Duodenal mucosa (tissue), 2 donors: ENCODE data around the gene CD160.
"Not testable (repeated sequence)": the region's sequence is repeated elsewhere in the genome, so short reads cannot be mapped to it uniquely, and the experiment has no call there.

ENCODE experiments used
- H3K27ac ChIP-seq: one replicate; pipeline ENCODE4 v1.7.0; 2013; ENCODE audit warnings: low read depth, low read length
- H3K27me3 ChIP-seq, 2 donors: one replicate each; pipeline ENCODE4 v1.7.0; 2013; ENCODE audit warnings: low read length in 2 of 2, control low read depth in 1 of 2; ENCODE audit not compliant: insufficient read depth in 2 of 2, control insufficient read depth in 1 of 2
- H3K36me3 ChIP-seq, 2 donors: one replicate each; pipeline ENCODE4 v1.7.0; 2013; ENCODE audit warnings: low read length in 2 of 2, control low read depth in 1 of 2; ENCODE audit not compliant: insufficient read depth in 2 of 2, control insufficient read depth in 1 of 2
- H3K4me1 ChIP-seq, 2 donors: one replicate each; pipeline ENCODE4 v1.7.0; 2013; ENCODE audit warnings: low read length in 2 of 2, control low read depth in 1 of 2; ENCODE audit not compliant: insufficient read depth in 2 of 2, control insufficient read depth in 1 of 2
- H3K4me3 ChIP-seq, 2 donors: one replicate each; pipeline ENCODE4 v1.7.0; 2013; ENCODE audit warnings: low read length in 2 of 2, low read depth in 1 of 2
- H3K9ac ChIP-seq, 2 donors: one replicate each; pipeline ENCODE4 v1.7.0; 2013; ENCODE audit warnings: low read length in 2 of 2, low read depth in 1 of 2
- H3K9me3 ChIP-seq, 2 donors: one replicate each; pipeline ENCODE4 v1.7.0; 2013; ENCODE audit warnings: low read length in 2 of 2, control low read depth in 1 of 2; ENCODE audit not compliant: control insufficient read depth in 1 of 2

The CD160 gene

GRCh38 chr1:145766926-145767325 is 47.6 kb downstream of the CD160 start:
- not testable (repeated sequence) for H3K27me3 ChIP-seq, H3K4me3 ChIP-seq, H3K4me1 ChIP-seq, H3K27ac ChIP-seq, H3K9me3 ChIP-seq, H3K9ac ChIP-seq
- peaks cover 12 to 22% of the 10 kb centered on the region in 2 donors for H3K36me3 ChIP-seq

- H3K4me3 ChIP-seq, H3K9me3 ChIP-seq, H3K4me1 ChIP-seq, H3K9ac ChIP-seq, H3K27me3 ChIP-seq, H3K27ac ChIP-seq: not testable (repeated sequence)
- peaks cover 8 to 22% of the 10 kb centered on the region in 2 donors for H3K36me3 ChIP-seq
Observed at GRCh38 chr1:145768004-145768403, 48.7 kb downstream of the CD160 start.

- H3K9me3 ChIP-seq, result no peaks in the 10 kb centered on the region
- H3K27ac ChIP-seq, result no peak overlapping the region
- no peaks in the 10 kb centered on the region for H3K27me3 ChIP-seq
- no peak overlapping the region for H3K4me3 ChIP-seq
- H3K9ac ChIP-seq, result no peak overlapping the region
- H3K4me1 ChIP-seq, result no peaks in the 10 kb centered on the region
- peaks cover 8 to 22% of the 10 kb centered on the region in 2 donors for H3K36me3 ChIP-seq
Observed at GRCh38 chr1:145771056-145771455, 51.8 kb downstream of the CD160 start.

GRCh38 chr1:145773423-145773822 is 54.1 kb downstream of the CD160 start:
- H3K9me3 ChIP-seq, result no peaks in the 10 kb centered on the region
- H3K27me3 ChIP-seq, result no peaks in the 10 kb centered on the region
- H3K36me3 ChIP-seq, result peaks cover 8 to 18% of the 10 kb centered on the region in 2 donors
- H3K4me1 ChIP-seq, result no peaks in the 10 kb centered on the region
- no peak overlapping the region for H3K4me3 ChIP-seq
- H3K9ac ChIP-seq, result no peak overlapping the region
- H3K27ac ChIP-seq, result no peak overlapping the region

GRCh38 chr1:145777357-145778145 is 58.3 kb downstream of the CD160 start:
- H3K9ac ChIP-seq, result no peak overlapping the region
- H3K4me3 ChIP-seq, result no peak overlapping the region
- no peaks in the 10 kb centered on the region for H3K9me3 ChIP-seq
- no peaks in the 10 kb centered on the region for H3K4me1 ChIP-seq
- no peaks in the 10 kb centered on the region for H3K36me3 ChIP-seq
- H3K27me3 ChIP-seq, result no peaks in the 10 kb centered on the region
- H3K27ac ChIP-seq, result no peak overlapping the region

GRCh38 chr1:145778146-145778540 is 58.8 kb downstream of the CD160 start:
- H3K9ac ChIP-seq, result no peak overlapping the region
- no peaks in the 10 kb centered on the region for H3K9me3 ChIP-seq
- H3K4me3 ChIP-seq, result no peak overlapping the region
- H3K27me3 ChIP-seq, result no peaks in the 10 kb centered on the region
- no peaks in the 10 kb centered on the region for H3K4me1 ChIP-seq
- no peaks in the 10 kb centered on the region for H3K36me3 ChIP-seq
- no peak overlapping the region for H3K27ac ChIP-seq

- Histone ChIP-seq H3K36me3 (no peaks in the 10 kb centered on the region), H3K27ac (no peak overlapping the region), H3K27me3 (no peaks in the 10 kb centered on the region), H3K4me1 (peaks cover 7 to 14% of the 10 kb centered on the region in 2 donors), H3K9me3 (no peaks in the 10 kb centered on the region), H3K9ac (no peak overlapping the region), H3K4me3 (no peak overlapping the region)
Observed at GRCh38 chr1:145782272-145783099, 63.2 kb downstream of the CD160 start.

- Histone ChIP-seq H3K4me3 (no peak overlapping the region), H3K27ac (no peak overlapping the region), H3K4me1 (peaks cover 7 to 14% of the 10 kb centered on the region in 2 donors), H3K9me3 (no peaks in the 10 kb centered on the region), H3K9ac (no peak overlapping the region), H3K27me3 (no peaks in the 10 kb centered on the region), H3K36me3 (peaks cover 0 to 6% of the 10 kb centered on the region in 2 donors)
Observed at GRCh38 chr1:145784409-145784808, 65.1 kb downstream of the CD160 start.

GRCh38 chr1:145785547-145785946 is 66.2 kb downstream of the CD160 start:
- Histone ChIP-seq H3K27ac (no peak overlapping the region), H3K4me3 (no peak overlapping the region), H3K4me1 (peaks cover 7 to 14% of the 10 kb centered on the region in 2 donors), H3K27me3 (no peaks in the 10 kb centered on the region), H3K9me3 (no peaks in the 10 kb centered on the region), H3K9ac (no peak overlapping the region), H3K36me3 (peaks cover 0 to 6% of the 10 kb centered on the region in 2 donors)

GRCh38 chr1:145786271-145786670 is 67.0 kb downstream of the CD160 start:
- H3K36me3 ChIP-seq, result peaks cover 0 to 6% of the 10 kb centered on the region in 2 donors
- H3K4me1 ChIP-seq, result peaks cover 7 to 14% of the 10 kb centered on the region in 2 donors
- H3K27ac ChIP-seq, result no peak overlapping the region
- H3K9me3 ChIP-seq, result no peaks in the 10 kb centered on the region
- no peaks in the 10 kb centered on the region for H3K27me3 ChIP-seq
- no peak overlapping the region for H3K4me3 ChIP-seq
- H3K9ac ChIP-seq, result no peak overlapping the region
